HEK293 (cell line): ENCODE measurements around the gene EFHC1.

Experiments
- ZNF24 ChIP-seq: fragments of 450-650 bp; formaldehyde crosslinking; IDR thresholded peaks from 2 replicates; pipeline ENCODE4 v1.5.1; 2016; ENCODE audit warnings: missing biosample characterization, missing genetic modification characterization
- ZNF510 ChIP-seq: fragments of 450-650 bp; formaldehyde crosslinking; IDR thresholded peaks from 2 replicates; pipeline ENCODE4 v1.5.1; 2018; ENCODE audit warnings: mild to moderate bottlenecking, missing genetic modification characterization, missing biosample characterization; ENCODE audit not compliant: insufficient replicate concordance
- TF ChIP-seq, protein P1 (sequence below): fragments of 450-650 bp; formaldehyde crosslinking; IDR thresholded peaks from 2 replicates; pipeline ENCODE4 v1.5.1; 2016; ENCODE audit warnings: missing biosample characterization, missing genetic modification characterization, low read depth
- TF ChIP-seq, protein P2 (sequence below): fragments of 450-650 bp; formaldehyde crosslinking; IDR thresholded peaks from 2 replicates; pipeline ENCODE4 v1.5.1; 2016; ENCODE audit warnings: missing biosample characterization, missing genetic modification characterization

DNA sequence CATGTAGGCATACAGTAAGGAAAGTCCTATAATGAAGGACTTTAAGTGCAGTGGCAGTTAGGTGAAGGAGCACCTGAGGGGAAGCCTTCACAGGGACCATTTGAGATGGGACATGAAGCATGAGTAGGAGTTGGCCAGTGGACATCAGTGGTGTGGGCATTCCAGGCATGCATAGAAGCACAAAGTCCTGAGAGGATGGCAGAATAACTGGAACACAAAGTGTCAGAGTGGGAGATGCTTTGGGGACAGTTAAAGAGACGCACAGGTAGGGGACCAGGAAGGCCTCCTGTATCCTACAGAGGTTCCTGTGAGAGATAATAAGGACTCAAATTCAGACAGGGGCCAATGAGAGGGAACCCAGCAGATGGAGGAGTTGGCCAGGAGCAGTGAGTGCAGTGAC lies 26.4 kb upstream of the EFHC1 start:
- TF ChIP-seq, protein P1, sequence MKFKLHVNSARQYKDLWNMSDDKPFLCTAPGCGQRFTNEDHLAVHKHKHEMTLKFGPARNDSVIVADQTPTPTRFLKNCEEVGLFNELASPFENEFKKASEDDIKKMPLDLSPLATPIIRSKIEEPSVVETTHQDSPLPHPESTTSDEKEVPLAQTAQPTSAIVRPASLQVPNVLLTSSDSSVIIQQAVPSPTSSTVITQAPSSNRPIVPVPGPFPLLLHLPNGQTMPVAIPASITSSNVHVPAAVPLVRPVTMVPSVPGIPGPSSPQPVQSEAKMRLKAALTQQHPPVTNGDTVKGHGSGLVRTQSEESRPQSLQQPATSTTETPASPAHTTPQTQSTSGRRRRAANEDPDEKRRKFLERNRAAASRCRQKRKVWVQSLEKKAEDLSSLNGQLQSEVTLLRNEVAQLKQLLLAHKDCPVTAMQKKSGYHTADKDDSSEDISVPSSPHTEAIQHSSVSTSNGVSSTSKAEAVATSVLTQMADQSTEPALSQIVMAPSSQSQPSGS (tag by site-specific recombination): no peak
- TF ChIP-seq ZNF510 (tag by site-specific recombination) (no peak), ZNF24 (tag by site-specific recombination) (no peak)
- TF ChIP-seq, protein P2, sequence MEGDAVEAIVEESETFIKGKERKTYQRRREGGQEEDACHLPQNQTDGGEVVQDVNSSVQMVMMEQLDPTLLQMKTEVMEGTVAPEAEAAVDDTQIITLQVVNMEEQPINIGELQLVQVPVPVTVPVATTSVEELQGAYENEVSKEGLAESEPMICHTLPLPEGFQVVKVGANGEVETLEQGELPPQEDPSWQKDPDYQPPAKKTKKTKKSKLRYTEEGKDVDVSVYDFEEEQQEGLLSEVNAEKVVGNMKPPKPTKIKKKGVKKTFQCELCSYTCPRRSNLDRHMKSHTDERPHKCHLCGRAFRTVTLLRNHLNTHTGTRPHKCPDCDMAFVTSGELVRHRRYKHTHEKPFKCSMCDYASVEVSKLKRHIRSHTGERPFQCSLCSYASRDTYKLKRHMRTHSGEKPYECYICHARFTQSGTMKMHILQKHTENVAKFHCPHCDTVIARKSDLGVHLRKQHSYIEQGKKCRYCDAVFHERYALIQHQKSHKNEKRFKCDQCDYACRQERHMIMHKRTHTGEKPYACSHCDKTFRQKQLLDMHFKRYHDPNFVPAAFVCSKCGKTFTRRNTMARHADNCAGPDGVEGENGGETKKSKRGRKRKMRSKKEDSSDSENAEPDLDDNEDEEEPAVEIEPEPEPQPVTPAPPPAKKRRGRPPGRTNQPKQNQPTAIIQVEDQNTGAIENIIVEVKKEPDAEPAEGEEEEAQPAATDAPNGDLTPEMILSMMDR (tag by site-specific recombination): no peak
